LoVo (cell line): ENCODE results near the gene SPP1.
"Not testable (repeated sequence)": the region's sequence is repeated elsewhere in the genome, so short reads cannot be mapped to it uniquely, and the experiment has no call there.

Experiments used
- DNase-seq: peaks from one replicate; pipeline ENCODE4 v3.0.0-alpha.2; 2016; ENCODE audit warnings: low spot score

The SPP1 gene

GRCh38 chr4:87975466-87975865 is at the start of gene SPP1:
TSS of gene SPP1 (plus strand) at chr4:87975714. CDS start at chr4:87976896, 1,182 bp downstream.
- no peak for DNase-seq

- no peak for DNase-seq
Observed at GRCh38 chr4:87926554-87927098, 48.9 kb upstream of the SPP1 start.

GRCh38 chr4:87930629-87931028 is 44.9 kb upstream of the SPP1 start:
- no peak for DNase-seq

GRCh38 chr4:87931932-87932331 is 43.6 kb upstream of the SPP1 start:
- DNase-seq = no peak

GRCh38 chr4:87932718-87933141 is 42.8 kb upstream of the SPP1 start:
- DNase-seq = no peak

- no peak for DNase-seq
Observed at GRCh38 chr4:87933337-87933736, 42.2 kb upstream of the SPP1 start.

- no peak for DNase-seq
Observed at GRCh38 chr4:87934157-87934704, 41.3 kb upstream of the SPP1 start.

GRCh38 chr4:87934973-87935372 is 40.5 kb upstream of the SPP1 start:
- DNase-seq = no peak

GRCh38 chr4:87935954-87936353 is 39.6 kb upstream of the SPP1 start:
- DNase-seq = not testable (repeated sequence)

GRCh38 chr4:87937523-87937922 is 38.0 kb upstream of the SPP1 start:
- no peak for DNase-seq

- no peak for DNase-seq
Observed at GRCh38 chr4:87938746-87939145, 36.8 kb upstream of the SPP1 start.

- no peak for DNase-seq
Observed at GRCh38 chr4:87939978-87940690, 35.4 kb upstream of the SPP1 start.

- DNase-seq = not testable (repeated sequence)
Observed at GRCh38 chr4:87940809-87941208, 34.7 kb upstream of the SPP1 start.

- DNase-seq = no peak
Observed at GRCh38 chr4:87941537-87942392, 33.7 kb upstream of the SPP1 start.

GRCh38 chr4:87943660-87944149 is 31.8 kb upstream of the SPP1 start:
- DNase-seq = no peak

- no peak for DNase-seq
Observed at GRCh38 chr4:87944967-87945366, 30.5 kb upstream of the SPP1 start.

GRCh38 chr4:87946766-87947165 is 28.7 kb upstream of the SPP1 start:
- DNase-seq = no peak

GRCh38 chr4:87947381-87948160 is 27.9 kb upstream of the SPP1 start:
- no peak for DNase-seq

- peak; percentile 35 for DNase-seq
Observed at GRCh38 chr4:87949961-87950360, 25.6 kb upstream of the SPP1 start.

- DNase-seq = no peak
Observed at GRCh38 chr4:87950493-87950892, 25.0 kb upstream of the SPP1 start.

GRCh38 chr4:87950936-87951511 is 24.5 kb upstream of the SPP1 start:
- no peak for DNase-seq
